ENCODE results near the gene NAV1.
"Not testable (repeated sequence)": the region's sequence is repeated elsewhere in the genome, so short reads cannot be mapped to it uniquely, and the experiment has no call there.

The NAV1 gene

GRCh38 chr1:201581371-201581770, 42.4 kb downstream of the NAV1 start:
- peaks cover 46% of the 10 kb centered on the region for H3K4me1 ChIP-seq (ENCODE audit: control insufficient read depth, insufficient read depth, low read length, unreplicated experiment)
- H3K79me2 ChIP-seq (ENCODE audit: control insufficient read depth, insufficient read depth, low read length, unreplicated experiment), result peaks cover 75% of the 10 kb centered on the region

GRCh38 chr1:201582705-201583442, 43.9 kb downstream of the NAV1 start:
- Histone ChIP-seq H3K4me1 (ENCODE audit: control insufficient read depth, insufficient read depth, low read length, unreplicated experiment) (peaks cover 49% of the 10 kb centered on the region), H3K27ac (ENCODE audit: low read depth, low read length) (peak overlapping the region; percentile 94), H2AFZ (ENCODE audit: low read length, unreplicated experiment) (no peak overlapping the region), H3K27me3 (ENCODE audit: insufficient read depth, low read length) (no peaks in the 10 kb centered on the region), H3K79me2 (ENCODE audit: control insufficient read depth, insufficient read depth, low read length, unreplicated experiment) (peaks cover 70% of the 10 kb centered on the region), H3K4me3 (ENCODE audit: low read depth, low read length) (no peak overlapping the region; the same call in 1 of the 2 replicates), H3K36me3 (ENCODE audit: insufficient read depth, low read length) (peaks cover under 1% of the 10 kb centered on the region; the same call in 1 of the 2 replicates)

More at GRCh38 chr1:201581371-201581770, 42.4 kb downstream of the NAV1 start:
- peak overlapping the region; percentile 94 for H3K27ac ChIP-seq (ENCODE audit: low read depth, low read length)
- not testable (repeated sequence) for H3K36me3 ChIP-seq (ENCODE audit: insufficient read depth, low read length); H3K4me3 ChIP-seq (ENCODE audit: low read depth, low read length); H3K27me3 ChIP-seq (ENCODE audit: insufficient read depth, low read length); H2AFZ ChIP-seq (ENCODE audit: low read length, unreplicated experiment)

GRCh38 chr1:201583663-201584062, 44.7 kb downstream of the NAV1 start:
- Histone ChIP-seq H3K36me3 (ENCODE audit: insufficient read depth, low read length) (peaks cover 3% of the 10 kb centered on the region; the same call in 1 of the 2 replicates), H3K27ac (ENCODE audit: low read depth, low read length) (peak overlapping the region; percentile 94), H2AFZ (ENCODE audit: low read length, unreplicated experiment) (no peak overlapping the region), H3K79me2 (ENCODE audit: control insufficient read depth, insufficient read depth, low read length, unreplicated experiment) (peaks cover 66% of the 10 kb centered on the region), H3K27me3 (ENCODE audit: insufficient read depth, low read length) (no peaks in the 10 kb centered on the region), H3K4me3 (ENCODE audit: low read depth, low read length) (no peak overlapping the region), H3K4me1 (ENCODE audit: control insufficient read depth, insufficient read depth, low read length, unreplicated experiment) (peaks cover 49% of the 10 kb centered on the region)

GRCh38 chr1:201584471-201585092, 45.7 kb downstream of the NAV1 start:
- H3K4me3 ChIP-seq (ENCODE audit: low read depth, low read length), result peak overlapping the region; percentile 58; the same call in 1 of the 2 replicates
- H3K4me1 ChIP-seq (ENCODE audit: control insufficient read depth, insufficient read depth, low read length, unreplicated experiment), result peaks cover 49% of the 10 kb centered on the region
- no peaks in the 10 kb centered on the region for H3K27me3 ChIP-seq (ENCODE audit: insufficient read depth, low read length)
- peaks cover 3% of the 10 kb centered on the region; the same call in 1 of the 2 replicates for H3K36me3 ChIP-seq (ENCODE audit: insufficient read depth, low read length)
- peak overlapping the region; percentile 94 for H3K27ac ChIP-seq (ENCODE audit: low read depth, low read length)
- H2AFZ ChIP-seq (ENCODE audit: low read length, unreplicated experiment), result no peak overlapping the region
- H3K79me2 ChIP-seq (ENCODE audit: control insufficient read depth, insufficient read depth, low read length, unreplicated experiment), result peaks cover 64% of the 10 kb centered on the region

- H2AFZ ChIP-seq (ENCODE audit: low read length, unreplicated experiment), result no peak overlapping the region
- peaks cover 62% of the 10 kb centered on the region for H3K79me2 ChIP-seq (ENCODE audit: control insufficient read depth, insufficient read depth, low read length, unreplicated experiment)
- peak overlapping the region; percentile 94 for H3K27ac ChIP-seq (ENCODE audit: low read depth, low read length)
- H3K27me3 ChIP-seq (ENCODE audit: insufficient read depth, low read length), result no peaks in the 10 kb centered on the region
- peak overlapping the region; percentile 58; the same call in 1 of the 2 replicates for H3K4me3 ChIP-seq (ENCODE audit: low read depth, low read length)
- peaks cover 3% of the 10 kb centered on the region; the same call in 1 of the 2 replicates for H3K36me3 ChIP-seq (ENCODE audit: insufficient read depth, low read length)
- H3K4me1 ChIP-seq (ENCODE audit: control insufficient read depth, insufficient read depth, low read length, unreplicated experiment), result peaks cover 49% of the 10 kb centered on the region
Observed at GRCh38 chr1:201585093-201585483, 46.2 kb downstream of the NAV1 start.

- Histone ChIP-seq H3K27ac (ENCODE audit: low read depth, low read length) (peak overlapping the region; percentile 94), H3K27me3 (ENCODE audit: insufficient read depth, low read length) (no peaks in the 10 kb centered on the region), H3K79me2 (ENCODE audit: control insufficient read depth, insufficient read depth, low read length, unreplicated experiment) (peaks cover 56% of the 10 kb centered on the region), H3K4me3 (ENCODE audit: low read depth, low read length) (no peak overlapping the region; the same call in 1 of the 2 replicates), H3K4me1 (ENCODE audit: control insufficient read depth, insufficient read depth, low read length, unreplicated experiment) (peaks cover 49% of the 10 kb centered on the region), H2AFZ (ENCODE audit: low read length, unreplicated experiment) (no peak overlapping the region), H3K36me3 (ENCODE audit: insufficient read depth, low read length) (peaks cover 3% of the 10 kb centered on the region; the same call in 1 of the 2 replicates)
Observed at GRCh38 chr1:201585901-201586300, 47.0 kb downstream of the NAV1 start.

- Histone ChIP-seq H3K4me1 (ENCODE audit: control insufficient read depth, insufficient read depth, low read length, unreplicated experiment) (peaks cover 51% of the 10 kb centered on the region), H3K4me3 (ENCODE audit: low read depth, low read length) (no peak overlapping the region), H3K27me3 (ENCODE audit: insufficient read depth, low read length) (no peaks in the 10 kb centered on the region), H3K27ac (ENCODE audit: low read depth, low read length) (peak overlapping the region; percentile 94), H2AFZ (ENCODE audit: low read length, unreplicated experiment) (no peak overlapping the region), H3K36me3 (ENCODE audit: insufficient read depth, low read length) (peaks cover 3% of the 10 kb centered on the region; the same call in 1 of the 2 replicates), H3K79me2 (ENCODE audit: control insufficient read depth, insufficient read depth, low read length, unreplicated experiment) (peaks cover 52% of the 10 kb centered on the region)
Observed at GRCh38 chr1:201586806-201587205, 47.9 kb downstream of the NAV1 start.

- H3K4me1 ChIP-seq (ENCODE audit: control insufficient read depth, insufficient read depth, low read length, unreplicated experiment), result peaks cover 51% of the 10 kb centered on the region
- no peak overlapping the region for H3K27ac ChIP-seq (ENCODE audit: low read depth, low read length)
- H3K4me3 ChIP-seq (ENCODE audit: low read depth, low read length), result no peak overlapping the region
- H2AFZ ChIP-seq (ENCODE audit: low read length, unreplicated experiment), result no peak overlapping the region
- peaks cover 47% of the 10 kb centered on the region for H3K79me2 ChIP-seq (ENCODE audit: control insufficient read depth, insufficient read depth, low read length, unreplicated experiment)
- H3K27me3 ChIP-seq (ENCODE audit: insufficient read depth, low read length), result no peaks in the 10 kb centered on the region
- peaks cover 3% of the 10 kb centered on the region; the same call in 1 of the 2 replicates for H3K36me3 ChIP-seq (ENCODE audit: insufficient read depth, low read length)
Observed at GRCh38 chr1:201587729-201588128, 48.8 kb downstream of the NAV1 start.

All from ACC112 (cell line).